RCC 7860 (cell line): ENCODE results near the gene GPR39.

Source experiments
- DNase-seq: peaks from one replicate; pipeline ENCODE4 v3.0.0-alpha.2; 2015; ENCODE audit warnings: low spot score
- FAIRE-seq: peaks from 2 replicates; lab custom pipeline; 2012; peaks lifted over from hg19 to GRCh38; lab: Jason Lieb, UNC

The GPR39 gene

GRCh38 chr2:132667706-132668105 is 251.1 kb downstream of the GPR39 start:
- no peak for FAIRE-seq
- no peak for DNase-seq

DNA sequence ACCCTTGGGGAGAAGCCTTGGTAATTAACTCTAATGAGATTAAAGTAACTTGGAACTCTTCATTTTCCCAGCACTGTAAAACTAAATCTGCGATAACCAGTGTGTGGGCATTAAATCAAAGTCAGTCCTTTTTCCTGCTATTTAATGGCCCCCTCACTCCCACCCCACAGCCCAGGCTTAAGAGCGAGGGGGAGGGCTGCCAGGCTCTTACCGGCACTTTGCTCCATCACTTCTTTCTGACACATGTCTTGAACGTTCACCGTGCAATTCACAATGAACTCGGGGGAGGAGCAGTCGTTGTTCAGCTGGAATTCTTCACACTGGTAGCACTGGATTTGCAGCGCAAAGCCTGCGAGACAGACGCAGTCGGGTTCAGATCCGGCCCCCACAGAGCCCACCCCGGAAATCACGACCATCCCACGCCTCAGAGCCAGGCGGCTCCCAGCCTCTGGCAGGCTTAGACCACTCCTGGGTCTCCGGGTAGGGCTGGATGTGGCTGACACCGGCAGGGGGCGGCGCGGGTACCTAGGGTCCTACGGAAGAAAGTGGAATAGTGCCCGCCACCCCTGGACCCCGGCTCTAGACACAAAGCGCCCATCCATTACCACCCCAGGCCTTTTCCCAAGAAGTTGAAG is 251.7 kb downstream of the GPR39 start:
- no peak for DNase-seq
- no peak for FAIRE-seq

GRCh38 chr2:132668987-132669907 is 252.6 kb downstream of the GPR39 start:
- FAIRE-seq (no peak), DNase-seq (no peak)

GRCh38 chr2:132669908-132670495 is 253.4 kb downstream of the GPR39 start, which contains the start of gene LYPD1:
LYPD1 (minus strand) TSS chr2:132670205; CDS start chr2:132669932, 273 bp downstream.
- DNase-seq: peak; percentile 17
- no peak for FAIRE-seq

DNA sequence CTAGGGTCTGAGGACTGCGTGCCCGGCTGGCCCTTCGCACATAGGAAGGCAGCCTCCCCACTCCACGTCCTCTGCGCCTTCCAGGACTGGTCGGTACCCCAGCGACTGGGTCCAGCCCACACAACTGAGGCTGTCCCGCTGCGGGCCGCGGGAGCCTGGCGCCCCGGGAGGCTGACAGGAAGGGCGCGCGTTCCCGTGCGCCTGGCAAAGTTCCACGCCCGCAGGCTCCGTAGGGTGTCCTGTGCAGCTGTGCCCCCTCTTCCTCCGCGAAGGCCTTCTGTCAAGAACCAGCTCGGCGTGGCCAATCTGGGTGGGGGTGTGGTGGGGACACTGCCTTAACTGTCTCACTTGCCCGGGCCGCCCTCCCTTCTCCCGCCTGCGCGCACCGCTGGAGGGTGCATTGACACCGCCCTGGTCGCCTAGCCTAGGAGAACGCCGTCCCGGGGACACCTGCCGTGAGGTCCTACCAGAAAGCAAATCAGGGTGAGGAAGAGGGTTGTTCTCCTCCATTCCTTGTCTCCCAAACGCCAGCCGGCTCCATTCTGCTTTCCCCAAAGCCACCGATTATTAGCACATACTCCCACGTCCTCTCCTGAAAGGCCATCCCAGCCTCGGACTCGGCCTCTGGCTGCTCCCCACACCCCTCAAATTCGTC is 254.0 kb downstream of the GPR39 start:
- FAIRE-seq (no peak), DNase-seq (peak; percentile 53)

GRCh38 chr2:132671151-132671835 is 254.7 kb downstream of the GPR39 start:
- peak; percentile 97 for DNase-seq
- peak; percentile 93 for FAIRE-seq

DNA sequence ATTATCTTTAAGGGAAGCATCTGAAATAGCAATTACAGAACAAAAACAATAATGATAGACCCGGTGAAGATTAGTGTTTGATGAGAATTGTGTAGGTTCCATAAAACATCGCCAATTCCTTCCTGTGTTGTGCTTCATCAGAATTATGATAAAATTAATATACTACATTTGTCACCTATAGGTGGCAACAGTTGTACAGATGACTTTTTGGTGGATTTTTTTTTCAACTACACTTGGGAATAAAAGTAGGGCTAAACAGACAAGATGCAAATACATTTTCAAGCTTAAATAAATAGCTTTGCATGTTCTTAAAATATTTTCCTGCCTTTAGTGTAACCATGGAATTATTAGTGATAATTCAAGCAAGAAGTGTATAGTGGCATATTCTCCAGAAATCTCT is 260.4 kb downstream of the GPR39 start:
- DNase-seq (no peak), FAIRE-seq (peak; percentile 21)

GRCh38 chr2:132677661-132678060 is 261.1 kb downstream of the GPR39 start:
- FAIRE-seq: no peak
- peak; percentile 15 for DNase-seq

DNA sequence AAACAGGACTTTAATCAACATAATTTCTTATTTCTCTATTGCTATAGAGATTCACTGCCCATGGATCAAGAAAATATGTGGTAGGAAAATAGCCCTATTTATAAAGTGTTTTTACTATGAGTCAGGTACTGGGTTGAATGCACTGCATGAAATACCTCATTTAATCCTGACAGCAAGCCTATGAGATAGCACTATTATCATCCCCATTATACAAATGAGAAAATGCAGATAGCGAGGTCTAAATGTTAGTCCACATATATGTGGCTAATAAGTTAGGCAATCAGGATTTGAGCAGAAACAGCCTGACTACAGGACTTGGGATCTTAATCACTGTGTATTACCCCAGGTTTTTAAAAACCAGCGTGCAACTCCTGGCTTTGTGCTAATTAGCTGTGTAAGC is 261.9 kb downstream of the GPR39 start:
- DNase-seq: peak; percentile 29
- FAIRE-seq: no peak

DNA sequence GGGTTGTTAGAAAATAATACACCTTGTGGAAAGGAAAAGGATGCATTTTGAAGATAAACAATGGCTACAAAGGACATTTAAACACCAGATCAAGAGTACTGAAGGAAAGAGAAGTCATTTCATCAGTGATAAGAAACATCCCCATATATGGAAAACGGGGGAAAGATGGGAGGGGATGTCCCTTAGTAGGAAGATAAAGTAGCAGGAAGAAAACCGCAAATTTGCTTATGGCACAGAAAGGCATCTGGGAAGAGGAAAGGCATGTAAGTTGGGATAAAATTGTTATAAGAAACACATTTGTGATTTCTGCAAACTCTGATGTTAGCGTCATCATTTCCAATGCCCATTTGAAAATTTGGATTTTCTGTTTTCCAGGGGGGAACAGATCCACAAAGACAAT is 263.9 kb downstream of the GPR39 start:
- DNase-seq (no peak), FAIRE-seq (no peak)

DNA sequence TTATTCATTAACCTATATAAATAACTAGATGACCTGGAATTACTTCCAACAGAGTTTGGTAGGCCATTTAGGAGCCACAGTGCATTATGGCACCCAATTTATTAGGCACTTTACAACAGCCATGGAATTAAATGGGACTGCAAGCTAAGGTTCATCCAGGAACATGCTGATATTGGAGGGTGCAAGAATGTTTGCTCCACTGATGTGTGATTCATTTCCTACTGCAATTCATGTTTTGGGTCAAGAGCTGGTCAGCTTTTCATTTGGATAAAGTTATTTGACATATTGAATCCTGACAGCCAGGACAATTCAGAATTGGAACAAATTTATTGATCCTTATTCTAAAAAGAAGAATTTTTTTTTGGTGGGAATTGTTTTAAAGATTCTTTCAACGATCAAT is 265.2 kb downstream of the GPR39 start:
- FAIRE-seq (no peak), DNase-seq (no peak)

- FAIRE-seq (no peak), DNase-seq (no peak)
Measured at GRCh38 chr2:132690664-132691303, 274.2 kb downstream of the GPR39 start.

GRCh38 chr2:132691556-132691955 is 275.0 kb downstream of the GPR39 start:
- DNase-seq (no peak), FAIRE-seq (no peak)

DNA sequence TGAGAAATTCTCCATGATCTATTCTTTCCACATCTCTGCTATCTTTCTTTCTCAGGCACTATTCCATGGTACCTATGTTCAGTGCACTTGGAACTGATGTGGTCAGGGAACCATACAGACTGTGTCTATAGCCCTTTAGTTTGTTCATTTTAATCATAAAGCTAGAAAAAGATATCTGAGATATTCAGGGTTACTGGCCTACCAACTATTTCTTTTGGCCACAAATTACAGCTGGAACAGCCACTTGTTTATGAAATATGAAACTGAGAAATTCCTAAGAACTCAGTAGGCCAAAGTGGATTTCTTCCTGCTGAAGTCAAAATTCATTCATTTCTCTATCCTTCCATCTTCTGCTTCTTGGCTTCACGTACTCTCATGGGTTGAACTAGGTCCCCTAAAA is 276.2 kb downstream of the GPR39 start:
- FAIRE-seq (no peak), DNase-seq (no peak)
